Measurements from ENCODE around the gene ZRANB1.

Gene ZRANB1

GRCh38 chr10:125006921-125007426 lies 65.1 kb downstream of the ZRANB1 start:
- peak; percentile 83 for DNase-seq (ENCODE audit: low read depth)

GRCh38 chr10:125007436-125007835 lies 65.5 kb downstream of the ZRANB1 start:
- DNase-seq (ENCODE audit: low read depth), result no peak

GRCh38 chr10:125008689-125009638 lies 67.0 kb downstream of the ZRANB1 start:
- DNase-seq (ENCODE audit: low read depth), result no peak

- DNase-seq (ENCODE audit: low read depth), result no peak
Observed at GRCh38 chr10:125009661-125010161, 67.8 kb downstream of the ZRANB1 start.

GRCh38 chr10:125010362-125010761 lies 68.4 kb downstream of the ZRANB1 start:
- no peak for DNase-seq (ENCODE audit: low read depth)

- DNase-seq (ENCODE audit: low read depth), result no peak
Observed at GRCh38 chr10:125011171-125011925, 69.4 kb downstream of the ZRANB1 start.

GRCh38 chr10:125011926-125012705 lies 70.2 kb downstream of the ZRANB1 start:
- no peak for DNase-seq (ENCODE audit: low read depth)

- DNase-seq (ENCODE audit: low read depth), result no peak
Observed at GRCh38 chr10:125012851-125013528, 71.1 kb downstream of the ZRANB1 start.

- no peak for DNase-seq (ENCODE audit: low read depth)
Observed at GRCh38 chr10:125013529-125013872, 71.6 kb downstream of the ZRANB1 start.

- no peak for DNase-seq (ENCODE audit: low read depth)
Observed at GRCh38 chr10:125014086-125014830, 72.3 kb downstream of the ZRANB1 start.

- no peak for DNase-seq (ENCODE audit: low read depth)
Observed at GRCh38 chr10:125014836-125015355, 73.0 kb downstream of the ZRANB1 start.

GRCh38 chr10:125015356-125015944 lies 73.5 kb downstream of the ZRANB1 start:
- no peak for DNase-seq (ENCODE audit: low read depth)

- DNase-seq (ENCODE audit: low read depth), result no peak
Observed at GRCh38 chr10:125016123-125016522, 74.2 kb downstream of the ZRANB1 start.

- no peak for DNase-seq (ENCODE audit: low read depth)
Observed at GRCh38 chr10:125016611-125017202, 74.8 kb downstream of the ZRANB1 start.

GRCh38 chr10:125017547-125018298 lies 75.8 kb downstream of the ZRANB1 start:
- no peak for DNase-seq (ENCODE audit: low read depth)

GRCh38 chr10:125018576-125019143 lies 76.7 kb downstream of the ZRANB1 start:
- DNase-seq (ENCODE audit: low read depth), result no peak

GRCh38 chr10:125020386-125020785 lies 78.5 kb downstream of the ZRANB1 start:
- DNase-seq (ENCODE audit: low read depth), result no peak

GRCh38 chr10:125020871-125021270 lies 78.9 kb downstream of the ZRANB1 start:
- DNase-seq (ENCODE audit: low read depth), result no peak

Measured in fibroblast of the conjunctiva (primary cell).